CD4-positive, alpha-beta memory T cell (primary cell): ENCODE data around the gene SAMSN1. TPM values are rescaled to one million over a fixed set of nuclear protein-coding genes. Genes with fewer than 3 reads are reported as not detected.
"Not testable (repeated sequence)": the region's sequence is repeated elsewhere in the genome, so short reads cannot be mapped to it uniquely, and the experiment has no call there.

Experiments used
- CTCF ChIA-PET: fragments of 350-600 bp; sonication (Branson Sonifier 250); formaldehyde crosslinking; loops from one replicate; lab custom pipeline; 2021; ENCODE audit warnings: inconsistent platforms; ENCODE audit not compliant: partially characterized antibody; lab: Charles Lee
- POLR2A ChIA-PET: fragments of 350-600 bp; sonication (Branson Sonifier 250); formaldehyde crosslinking; loops from one replicate; lab custom pipeline; 2021; ENCODE audit not compliant: partially characterized antibody; lab: Charles Lee
- DNase-seq, 5 donors: peaks; one replicate each; pipeline versions ENCODE4 v3.0.0 to v3.0.0-alpha.2; 2020 to 2022; ENCODE audit warnings: mixed read lengths in 1 of 5
- H3K27ac ChIP-seq: one replicate; pipeline ENCODE4 v1.7.0; 2013; ENCODE audit warnings: low read depth, low read length
- H3K27me3 ChIP-seq: 2 replicates; pipeline ENCODE4 v1.7.0; 2013; ENCODE audit warnings: mild to moderate bottlenecking, low read length, moderate library complexity; ENCODE audit not compliant: insufficient read depth
- H3K36me3 ChIP-seq: 2 replicates; pipeline ENCODE4 v1.7.0; 2013; ENCODE audit warnings: mild to moderate bottlenecking, low read length, moderate library complexity; ENCODE audit not compliant: insufficient read depth
- H3K4me1 ChIP-seq: 2 replicates; pipeline ENCODE4 v1.7.0; 2013; ENCODE audit warnings: mild to moderate bottlenecking, low read length, moderate library complexity; ENCODE audit not compliant: insufficient read depth
- H3K4me3 ChIP-seq, 2 donors: one replicate each; pipeline ENCODE4 v1.7.0; 2013; ENCODE audit warnings: low read length in 2 of 2, mild to moderate bottlenecking in 1 of 2
- H3K9me3 ChIP-seq, 2 donors: one replicate each; pipeline ENCODE4 v1.7.0; 2013; ENCODE audit warnings: low read length in 2 of 2, control low read depth in 1 of 2; ENCODE audit not compliant: control insufficient read depth in 1 of 2
- H3K27ac Mint-ChIP-seq, 7 donors: one replicate each; pipeline ENCODE4 v1.8.0; 2020 to 2021; ENCODE audit warnings: mixed read lengths in 7 of 7, mild to moderate bottlenecking in 6 of 7, inconsistent platforms in 3 of 7, moderate library complexity in 3 of 7
- H3K27me3 Mint-ChIP-seq, 2 donors: one replicate each; pipeline ENCODE4 v1.8.0; 2020 to 2021; ENCODE audit warnings: mixed read lengths in 2 of 2
- H3K36me3 Mint-ChIP-seq, 2 donors: one replicate each; pipeline ENCODE4 v1.8.0; 2020 to 2021; ENCODE audit warnings: mixed read lengths in 2 of 2, inconsistent platforms in 1 of 2, mild to moderate bottlenecking in 1 of 2
- H3K4me1 Mint-ChIP-seq, 4 donors: one replicate each; pipeline ENCODE4 v1.8.0; 2020 to 2021; ENCODE audit warnings: mixed read lengths in 4 of 4, mild to moderate bottlenecking in 1 of 4
- H3K4me3 Mint-ChIP-seq, 8 donors: one replicate each; pipeline ENCODE4 v1.8.0; 2020 to 2021; ENCODE audit warnings: mixed read lengths in 8 of 8, mild to moderate bottlenecking in 7 of 8, moderate library complexity in 6 of 8, inconsistent platforms in 3 of 8
- H3K9me3 Mint-ChIP-seq, 8 donors: one replicate each; pipeline ENCODE4 v1.8.0; 2020 to 2021; ENCODE audit warnings: mixed read lengths in 8 of 8, mild to moderate bottlenecking in 5 of 8, inconsistent platforms in 3 of 8, moderate library complexity in 1 of 8
- intact Hi-C: fragments of 100-400 bp; cut with micrococcal nuclease; formaldehyde crosslinking; loops from one replicate; pipeline ENCODE4 v1.15.1; 2023
- polyA plus RNA-seq, 2 donors: library from polyadenylated mRNA; unstranded; fragments of 300-500 nt; fragmentation: Illumina TruSeq; gene quantifications; one replicate each; pipeline ENCODE4 v1.2.3, GENCODE V29; 2021
- total RNA-seq, 2 experiments: library from RNA; stranded (reverse); gene quantifications; one replicate each; pipeline ENCODE4 v1.2.3, GENCODE V29; 2021

The SAMSN1 gene
- total and polyA plus RNA-seq, 4 experiments from 2014 or later, result 50.8 to 59.5 (median 57.1) TPM

GRCh38 chr21:14554948-14555347 lies 8.8 kb upstream of the SAMSN1 start:
- H3K4me1 Mint-ChIP-seq, result peaks cover 28 to 36% (median 31%) of the 10 kb centered on the region in 4 donors
- no peaks in the 10 kb centered on the region for H3K36me3 ChIP-seq
- H3K36me3 Mint-ChIP-seq, result no peaks in the 10 kb centered on the region
- no peak overlapping the region for H3K4me3 ChIP-seq
- no peaks in the 10 kb centered on the region for H3K27me3 Mint-ChIP-seq
- peak overlapping the region in 2 of 7 donors; percentile 6 to 82 for H3K27ac Mint-ChIP-seq
- intact Hi-C loops, result no loop called here
- DNase-seq, result no peak
- H3K9me3 Mint-ChIP-seq, result peaks cover 0 to 2% (median 0%) of the 10 kb centered on the region in 8 donors
- no peaks in the 10 kb centered on the region for H3K9me3 ChIP-seq
- H3K4me1 ChIP-seq, result peaks cover 37% of the 10 kb centered on the region
- ChIA-PET POLR2A (interaction anchor here (1.2 kb wide), 1 partner anchor 17 kb away, joined by 3 read pairs; no protein-coding TSS in a partner anchor), CTCF (interaction anchor here (0.6 to 1.5 kb wide), 3 partner anchors 17 to 182 kb away, joined by 3 read pairs; no protein-coding TSS in a partner anchor)
- H3K4me3 Mint-ChIP-seq, result peak overlapping the region in 3 of 8 donors; percentile 3 to 41 (median 6)
- no peak overlapping the region for H3K27ac ChIP-seq
- no peaks in the 10 kb centered on the region for H3K27me3 ChIP-seq

- no peaks in the 10 kb centered on the region for H3K36me3 Mint-ChIP-seq
- no peak overlapping the region for H3K27ac Mint-ChIP-seq
- H3K4me1 ChIP-seq, result peaks cover 52% of the 10 kb centered on the region
- H3K9me3 Mint-ChIP-seq, result no peaks in the 10 kb centered on the region
- POLR2A ChIA-PET, result no interaction called here
- intact Hi-C loops, result no loop called here
- H3K27ac ChIP-seq, result no peak overlapping the region
- CTCF ChIA-PET, result no interaction called here
- no peak for DNase-seq
- no peaks in the 10 kb centered on the region for H3K36me3 ChIP-seq
- no peaks in the 10 kb centered on the region for H3K27me3 ChIP-seq
- no peaks in the 10 kb centered on the region for H3K9me3 ChIP-seq
- no peak overlapping the region for H3K4me3 ChIP-seq
- peaks cover 38 to 48% (median 45%) of the 10 kb centered on the region in 4 donors for H3K4me1 Mint-ChIP-seq
- H3K4me3 Mint-ChIP-seq, result no peak overlapping the region
- no peaks in the 10 kb centered on the region for H3K27me3 Mint-ChIP-seq
Measured at GRCh38 chr21:14553422-14553821, 7.3 kb upstream of the SAMSN1 start.

GRCh38 chr21:14551741-14552140 lies 5.6 kb upstream of the SAMSN1 start:
- intact Hi-C loops, result no loop called here
- no peak for DNase-seq
- Mint-ChIP-seq H3K4me1 (peaks cover 48 to 61% (median 57%) of the 10 kb centered on the region in 4 donors), H3K27ac (no peak overlapping the region), H3K9me3 (no peaks in the 10 kb centered on the region), H3K27me3 (no peaks in the 10 kb centered on the region), H3K36me3 (no peaks in the 10 kb centered on the region), H3K4me3 (no peak overlapping the region)
- H3K9me3 ChIP-seq, result no peaks in the 10 kb centered on the region
- no peak overlapping the region for H3K4me3 ChIP-seq
- POLR2A ChIA-PET, result no interaction called here
- CTCF ChIA-PET, result no interaction called here
- H3K4me1 ChIP-seq, result peaks cover 69% of the 10 kb centered on the region
- H3K36me3 ChIP-seq, result no peaks in the 10 kb centered on the region
- H3K27ac ChIP-seq, result no peak overlapping the region
- no peaks in the 10 kb centered on the region for H3K27me3 ChIP-seq

GRCh38 chr21:14550135-14550534 lies 4.0 kb upstream of the SAMSN1 start:
- ChIA-PET POLR2A (interaction anchor here (1.0 to 1.6 kb wide), 9 partner anchors 9 to 126 kb away, joined by 3 to 7 read pairs (median 4); no protein-coding TSS in a partner anchor), CTCF (interaction anchor here (0.7 to 1.6 kb wide), 3 partner anchors 9 to 1198 kb away, joined by 3 to 8 read pairs (median 5); no protein-coding TSS in a partner anchor)
- H3K4me1 ChIP-seq, result peaks cover 58% of the 10 kb centered on the region
- peak overlapping the region; percentile 18 to 35 for H3K4me3 ChIP-seq
- peak in 4 of 5 donors; percentile 36 to 55 (median 44) for DNase-seq
- H3K9me3 ChIP-seq, result no peaks in the 10 kb centered on the region
- Mint-ChIP-seq H3K4me1 (peaks cover 42 to 58% (median 51%) of the 10 kb centered on the region in 4 donors), H3K36me3 (peaks cover 0 to 10% of the 10 kb centered on the region in 2 donors), H3K4me3 (peak overlapping the region in 7 of 8 donors; percentile 46 to 72 (median 67)), H3K9me3 (no peaks in the 10 kb centered on the region), H3K27ac (peak overlapping the region; percentile 69 to 94 (median 85)), H3K27me3 (no peaks in the 10 kb centered on the region)
- no peaks in the 10 kb centered on the region for H3K27me3 ChIP-seq
- no peak overlapping the region for H3K27ac ChIP-seq
- H3K36me3 ChIP-seq, result no peaks in the 10 kb centered on the region
- intact Hi-C loops, result no loop called here

- Histone ChIP-seq H3K4me1 (peaks cover 54% of the 10 kb centered on the region), H3K36me3 (no peaks in the 10 kb centered on the region), H3K4me3 (no peak overlapping the region), H3K9me3 (no peaks in the 10 kb centered on the region), H3K27me3 (no peaks in the 10 kb centered on the region), H3K27ac (no peak overlapping the region)
- H3K27me3 Mint-ChIP-seq, result no peaks in the 10 kb centered on the region
- intact Hi-C loops, result loop anchor here (2.0 to 5.0 kb wide), 5 partner anchors 38 to 1184 kb away; no protein-coding TSS in a partner anchor
- DNase-seq, result no peak
- ChIA-PET POLR2A (no interaction called here), CTCF (no interaction called here)
- no peaks in the 10 kb centered on the region for H3K9me3 Mint-ChIP-seq
- H3K4me3 Mint-ChIP-seq, result peak overlapping the region in 6 of 8 donors; percentile 7 to 79 (median 44)
- peaks cover 0 to 14% of the 10 kb centered on the region in 2 donors for H3K36me3 Mint-ChIP-seq
- peak overlapping the region; percentile 77 to 94 (median 87) for H3K27ac Mint-ChIP-seq
- peaks cover 38 to 58% (median 50%) of the 10 kb centered on the region in 4 donors for H3K4me1 Mint-ChIP-seq
Measured at GRCh38 chr21:14548779-14549178, 2.7 kb upstream of the SAMSN1 start.

GRCh38 chr21:14547834-14548513 lies 1.9 kb upstream of the SAMSN1 start:
- Mint-ChIP-seq H3K36me3 (peaks cover 0 to 14% of the 10 kb centered on the region in 2 donors), H3K27me3 (no peaks in the 10 kb centered on the region), H3K4me1 (peaks cover 38 to 65% (median 54%) of the 10 kb centered on the region in 4 donors), H3K9me3 (no peaks in the 10 kb centered on the region), H3K4me3 (peak overlapping the region in 7 of 8 donors; percentile 51 to 79 (median 72)), H3K27ac (peak overlapping the region; percentile 77 to 96 (median 93))
- peaks cover 62% of the 10 kb centered on the region for H3K4me1 ChIP-seq
- H3K36me3 ChIP-seq, result no peaks in the 10 kb centered on the region
- intact Hi-C loops, result loop anchor here (2.0 to 5.0 kb wide), 7 partner anchors 39 to 1184 kb away; partner anchors contain the start of gene HSPA13
- H3K9me3 ChIP-seq, result no peaks in the 10 kb centered on the region
- H3K27ac ChIP-seq, result peak overlapping the region; percentile 47
- ChIA-PET POLR2A (interaction anchor here (0.8 to 2.9 kb wide), 4 partner anchors 14 to 129 kb away, joined by 3 to 20 read pairs (median 4); no protein-coding TSS in a partner anchor), CTCF (interaction anchor here (0.9 to 1.3 kb wide), 3 partner anchors 12 to 190 kb away, joined by 3 to 4 read pairs (median 3); no protein-coding TSS in a partner anchor)
- peak in 3 of 5 donors; percentile 28 to 35 (median 28) for DNase-seq
- H3K27me3 ChIP-seq, result no peaks in the 10 kb centered on the region
- no peak overlapping the region for H3K4me3 ChIP-seq

GRCh38 chr21:14546719-14547118 lies 604 bp upstream of the SAMSN1 start:
- CTCF ChIA-PET, result interaction anchor here (0.9 to 1.3 kb wide), 3 partner anchors 10 to 191 kb away, joined by 3 to 4 read pairs (median 3); no protein-coding TSS in a partner anchor
- H3K27ac ChIP-seq, result peak overlapping the region; percentile 47

More at GRCh38 chr21:14546719-14547118, 604 bp upstream of the SAMSN1 start:
- Mint-ChIP-seq H3K4me3 (peak overlapping the region in 5 of 8 donors; percentile 20 to 64 (median 38)), H3K36me3 (peaks cover 0 to 16% of the 10 kb centered on the region in 2 donors), H3K4me1 (peaks cover 42 to 77% (median 61%) of the 10 kb centered on the region in 4 donors), H3K27ac (peak overlapping the region in 5 of 7 donors; percentile 43 to 94 (median 63))
- H3K27me3 Mint-ChIP-seq, H3K27me3 ChIP-seq, H3K9me3 Mint-ChIP-seq, H3K36me3 ChIP-seq, H3K4me3 ChIP-seq, H3K9me3 ChIP-seq: not testable (repeated sequence)
- peaks cover 75% of the 10 kb centered on the region for H3K4me1 ChIP-seq
- intact Hi-C loops, result loop anchor here (1.0 to 5.0 kb wide), 7 partner anchors 12 to 1186 kb away; partner anchors contain the start of gene HSPA13
- POLR2A ChIA-PET, result interaction anchor here (1.0 to 5.9 kb wide), 4 partner anchors 13 to 130 kb away, joined by 3 to 29 read pairs (median 13); no protein-coding TSS in a partner anchor
- peak in 1 of 5 donors; percentile 12 for DNase-seq
